Skeletal muscle cell (primary cell): Measurements from ENCODE around the gene WBP11.
"Not testable (repeated sequence)": the region's sequence is repeated elsewhere in the genome, so short reads cannot be mapped to it uniquely, and the experiment has no call there.

Source experiments
- DNase-seq: peaks from one replicate; pipeline ENCODE4 v3.0.0-alpha.2; 2010; ENCODE audit warnings: low read depth
- H3K4me3 ChIP-seq: 2 replicates; pipeline ENCODE4 v1.5.1; 2011; ENCODE audit warnings: low read depth, mild to moderate bottlenecking, control low read depth, low read length, moderate library complexity

WBP11 gene

DNA sequence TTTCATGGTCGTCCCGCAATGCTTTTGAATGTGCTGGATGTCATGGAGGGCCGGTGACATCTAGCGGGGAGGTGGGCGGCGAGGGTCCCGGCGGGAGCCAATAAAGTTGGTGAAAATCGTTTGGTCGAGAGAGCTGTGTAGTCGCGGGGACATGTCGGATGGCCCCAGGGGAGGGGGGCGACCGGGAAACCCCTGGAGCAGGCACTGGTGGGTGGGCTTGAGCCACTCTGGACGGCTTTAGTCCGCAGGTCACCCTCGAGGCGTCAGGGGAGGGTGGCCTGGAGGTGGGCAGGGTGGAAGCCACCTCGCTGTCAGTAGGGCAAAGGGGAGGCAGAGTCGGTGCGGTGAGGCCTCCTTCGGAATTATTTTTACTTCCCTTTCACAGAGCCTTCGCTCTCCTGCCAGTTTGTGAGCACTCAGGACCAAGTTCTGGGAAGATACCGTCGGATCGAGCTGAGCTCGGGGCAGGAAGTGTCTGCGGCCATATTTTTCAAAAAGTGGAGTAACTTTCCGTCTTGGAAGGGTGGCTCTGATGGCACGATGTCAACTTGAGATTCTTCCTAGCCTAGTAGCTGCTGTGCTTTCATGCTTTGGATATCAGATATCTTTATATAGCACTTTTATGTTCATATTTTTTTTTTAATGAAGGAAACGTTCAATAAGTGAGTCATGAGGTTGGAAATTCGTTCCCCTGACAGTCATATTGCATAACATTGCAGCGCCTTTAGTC is 28.2 kb downstream of the WBP11 start:
- peak; percentile 42 for DNase-seq
- H3K4me3 ChIP-seq: peak overlapping the region; percentile 84

DNA sequence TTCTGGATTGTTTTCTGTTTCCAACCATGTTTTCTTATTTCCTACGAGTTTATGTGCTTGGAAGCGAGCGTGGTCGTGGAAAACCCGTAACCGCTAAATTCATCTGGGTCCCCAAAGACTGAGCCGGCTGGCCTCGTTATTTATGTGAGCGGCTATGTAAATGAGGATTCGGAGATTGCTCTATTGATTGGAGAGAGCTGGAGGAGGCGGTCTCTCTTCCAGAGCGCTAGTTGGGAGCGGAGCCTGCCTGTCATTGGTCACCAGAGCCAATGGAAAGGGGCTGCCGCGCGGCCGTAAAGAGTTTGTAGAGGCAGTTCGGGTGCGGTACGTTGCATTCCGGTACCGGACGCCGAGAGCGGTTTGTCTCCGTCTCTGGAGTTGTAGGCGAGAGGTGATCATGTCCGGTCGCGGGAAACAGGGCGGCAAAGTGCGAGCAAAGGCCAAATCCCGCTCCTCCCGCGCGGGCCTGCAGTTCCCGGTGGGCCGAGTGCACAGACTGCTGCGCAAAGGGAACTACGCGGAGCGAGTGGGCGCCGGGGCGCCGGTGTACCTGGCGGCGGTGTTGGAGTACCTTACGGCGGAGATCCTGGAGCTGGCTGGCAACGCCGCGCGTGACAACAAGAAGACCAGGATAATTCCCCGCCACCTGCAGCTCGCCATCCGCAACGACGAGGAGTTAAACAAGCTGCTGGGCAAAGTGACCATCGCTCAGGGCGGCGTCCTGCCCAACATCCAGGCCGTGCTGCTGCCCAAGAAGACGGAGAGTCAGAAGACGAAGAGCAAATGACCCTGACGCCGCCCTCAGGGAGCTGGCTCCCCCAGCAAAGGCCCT is 29.0 kb downstream of the WBP11 start:
- DNase-seq: peak; percentile 80
- peak overlapping the region; percentile 84 for H3K4me3 ChIP-seq

DNA sequence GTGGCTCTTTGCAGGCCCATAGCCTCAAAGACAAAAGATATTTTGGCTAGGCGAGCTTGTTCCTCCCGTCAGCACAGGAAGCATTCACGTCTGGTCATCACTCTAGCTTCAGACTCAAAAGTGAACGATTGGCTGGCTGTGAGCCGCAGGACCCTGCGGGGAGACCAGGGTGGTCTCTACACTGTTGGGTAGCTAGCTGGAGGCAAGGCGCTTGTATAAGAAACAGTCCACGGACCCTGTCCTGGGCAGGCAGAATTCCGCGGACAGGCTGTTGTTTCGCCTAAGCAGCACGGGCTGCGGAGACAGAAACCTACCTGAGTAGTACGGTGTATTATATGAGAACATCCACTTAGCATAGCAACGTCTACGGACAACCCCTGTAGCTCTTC is 29.6 kb downstream of the WBP11 start:
- peak overlapping the region; percentile 84 for H3K4me3 ChIP-seq
- DNase-seq: no peak

DNA sequence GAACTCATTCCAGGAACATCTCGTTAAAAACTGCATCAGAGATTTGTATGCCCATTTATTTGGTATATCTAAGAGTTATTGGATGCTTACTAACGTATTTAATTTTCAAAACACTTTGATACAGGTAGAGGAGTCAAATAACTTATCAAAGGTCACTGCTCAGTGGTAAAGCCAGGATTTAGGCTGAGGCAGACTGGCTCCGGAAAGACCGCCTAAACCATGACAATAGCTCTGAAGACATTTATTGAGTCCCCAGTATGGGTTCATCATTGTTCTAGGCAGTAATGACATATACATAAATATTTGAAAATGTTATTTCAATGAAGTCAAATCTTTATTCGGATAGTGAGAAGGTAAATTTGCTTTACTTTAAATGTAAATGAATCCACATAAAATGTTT is 30.3 kb downstream of the WBP11 start:
- DNase-seq: no peak
- H3K4me3 ChIP-seq: no peak overlapping the region

DNA sequence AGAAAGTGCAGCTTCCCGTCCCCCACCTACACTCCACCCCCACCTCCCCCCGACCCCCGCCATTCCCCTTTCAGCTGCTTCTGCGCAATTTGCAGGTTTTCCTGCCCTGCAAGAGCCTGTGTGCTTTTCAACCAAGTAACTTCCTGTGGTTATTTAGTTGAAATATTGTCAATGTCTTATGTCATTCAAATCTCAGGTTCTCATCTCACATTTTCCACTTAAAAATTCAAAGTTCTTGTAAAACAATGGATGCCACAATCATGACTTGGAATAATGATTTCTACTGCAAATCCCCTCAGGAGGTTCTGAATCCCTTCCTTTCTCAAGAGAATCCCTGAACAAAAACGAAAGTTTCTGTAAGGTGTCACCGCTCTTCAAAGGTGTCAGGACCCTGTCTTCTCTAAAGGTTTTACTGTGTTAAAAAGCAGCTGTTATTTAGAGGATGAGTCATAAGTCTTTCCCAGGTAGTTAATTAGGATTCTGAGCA is 31.6 kb downstream of the WBP11 start:
- DNase-seq: no peak

DNA sequence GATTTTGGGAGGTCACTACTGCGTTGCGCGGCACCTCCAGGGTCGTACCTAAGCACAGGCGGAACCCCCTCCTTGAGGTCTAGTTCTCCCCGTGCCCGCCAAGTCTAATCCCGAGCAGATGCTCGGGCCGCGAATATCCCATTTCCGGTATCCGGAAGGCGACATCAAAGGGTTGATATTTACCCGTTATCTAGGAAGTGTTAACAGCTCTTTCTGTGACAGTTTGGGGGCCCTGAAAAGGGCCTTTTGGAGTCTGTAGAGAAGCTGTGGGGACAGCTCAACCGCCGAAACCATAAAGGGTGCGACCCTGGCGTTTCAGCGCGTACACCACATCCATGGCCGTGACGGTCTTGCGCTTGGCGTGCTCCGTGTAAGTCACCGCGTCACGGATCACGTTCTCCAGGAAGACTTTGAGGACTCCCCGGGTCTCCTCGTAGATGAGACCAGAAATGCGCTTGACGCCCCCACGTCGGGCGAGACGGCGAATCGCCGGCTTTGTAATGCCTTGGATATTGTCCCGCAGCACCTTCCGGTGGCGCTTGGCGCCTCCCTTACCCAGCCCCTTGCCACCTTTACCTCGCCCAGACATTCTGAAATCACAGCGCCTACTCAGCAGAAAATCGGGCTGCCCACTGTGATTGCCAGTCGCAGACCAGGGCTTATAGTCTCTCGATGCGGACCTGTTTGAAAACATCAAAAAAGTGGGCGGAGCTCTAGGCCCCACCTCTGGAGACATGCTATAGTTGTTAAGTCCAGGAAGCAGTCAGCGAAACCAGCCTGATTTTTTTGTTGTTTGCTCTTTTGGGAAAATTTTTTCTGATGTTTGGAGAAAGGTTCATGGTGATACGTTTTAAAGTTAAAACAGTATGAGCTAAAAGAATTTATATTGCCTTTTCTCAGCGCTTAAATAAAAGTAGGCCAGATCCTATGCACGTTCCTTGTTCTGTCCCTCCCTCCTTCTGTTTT is 32.5 kb downstream of the WBP11 start:
- H3K4me3 ChIP-seq: peak overlapping the region; percentile 91
- DNase-seq: peak; percentile 76

More for the DNA sequence above, 31.6 kb downstream of the WBP11 start:
- H3K4me3 ChIP-seq: no peak overlapping the region

DNA sequence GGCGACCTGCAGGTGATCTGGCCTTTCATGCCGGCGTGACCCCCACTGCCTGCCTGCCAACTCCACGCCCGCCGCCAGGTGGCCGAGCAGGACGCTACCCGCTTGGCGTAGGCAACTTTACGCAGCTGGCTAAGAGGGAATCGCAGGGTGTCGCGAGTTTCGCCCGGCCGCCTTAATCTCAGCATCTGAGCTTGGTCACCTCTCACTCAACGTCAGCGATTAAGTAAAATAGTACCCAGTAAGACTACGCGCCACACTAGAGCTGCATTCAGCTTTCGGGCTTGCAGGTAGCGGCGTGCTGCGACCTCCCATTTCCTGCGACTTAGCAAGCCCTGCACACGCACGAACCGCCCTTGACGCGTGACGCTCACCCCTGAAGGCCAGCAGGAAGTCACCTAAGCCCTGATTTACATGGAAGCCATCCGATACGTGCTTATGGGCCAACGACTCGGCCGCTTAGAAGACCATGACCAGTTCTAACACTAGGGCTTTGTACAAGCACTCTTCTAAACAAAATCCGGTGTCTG is 33.2 kb downstream of the WBP11 start:
- DNase-seq: peak; percentile 23
- peak overlapping the region; percentile 91 for H3K4me3 ChIP-seq

DNA sequence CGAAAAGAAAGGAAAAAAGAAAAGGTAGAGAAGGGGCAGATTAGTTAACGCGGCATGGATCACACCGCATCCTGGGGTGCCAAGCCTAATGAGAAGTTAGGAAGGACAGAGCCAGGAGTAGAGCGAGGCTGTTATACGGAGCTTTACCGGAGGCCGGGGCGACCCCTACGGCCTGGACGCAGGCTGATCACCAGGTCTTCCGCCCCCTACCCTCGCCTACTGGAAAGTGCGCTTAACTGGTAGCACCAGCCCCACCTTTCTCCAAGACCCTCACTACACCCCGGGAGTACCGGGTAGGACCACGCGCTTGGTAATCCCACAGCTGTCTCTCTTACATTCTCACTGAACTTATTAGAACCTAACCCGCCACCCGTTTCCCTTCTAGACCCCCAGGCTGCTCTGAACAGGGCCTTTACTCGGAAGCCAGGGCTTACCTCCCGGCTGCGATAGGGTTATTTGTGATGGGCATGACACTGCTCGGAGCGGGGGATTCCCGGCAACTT is 33.8 kb downstream of the WBP11 start:
- peak overlapping the region; percentile 91 for H3K4me3 ChIP-seq
- no peak for DNase-seq

DNA sequence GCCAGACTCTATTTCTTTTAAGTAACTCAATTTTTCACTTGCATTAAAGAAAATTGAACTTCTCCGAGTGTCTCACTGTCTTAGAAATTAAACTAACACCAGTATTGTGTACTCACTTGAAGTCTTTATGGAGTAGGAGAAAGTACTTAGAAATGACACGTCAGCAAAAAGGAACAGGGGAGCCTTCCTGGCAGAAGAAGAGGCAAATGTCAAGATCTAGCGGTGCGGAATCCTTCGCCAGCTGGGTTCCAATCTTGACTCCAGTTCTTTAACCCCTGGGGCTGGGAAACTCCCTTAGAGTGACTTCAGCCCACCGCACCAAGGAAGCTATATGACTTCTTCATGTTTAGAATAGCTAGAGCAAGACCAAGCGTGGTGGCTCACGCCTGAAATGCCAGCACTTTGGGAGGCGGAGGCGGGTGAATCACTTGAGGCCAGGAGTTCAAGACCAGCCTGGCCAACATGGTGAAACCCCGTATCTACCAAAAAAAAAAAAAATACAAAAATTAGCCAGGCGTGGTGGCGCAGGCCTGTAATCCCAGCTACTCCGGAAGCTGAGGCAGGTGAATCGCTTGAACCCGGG is 34.4 kb downstream of the WBP11 start:
- H3K4me3 ChIP-seq: peak overlapping the region; percentile 91
- DNase-seq: no peak

DNA sequence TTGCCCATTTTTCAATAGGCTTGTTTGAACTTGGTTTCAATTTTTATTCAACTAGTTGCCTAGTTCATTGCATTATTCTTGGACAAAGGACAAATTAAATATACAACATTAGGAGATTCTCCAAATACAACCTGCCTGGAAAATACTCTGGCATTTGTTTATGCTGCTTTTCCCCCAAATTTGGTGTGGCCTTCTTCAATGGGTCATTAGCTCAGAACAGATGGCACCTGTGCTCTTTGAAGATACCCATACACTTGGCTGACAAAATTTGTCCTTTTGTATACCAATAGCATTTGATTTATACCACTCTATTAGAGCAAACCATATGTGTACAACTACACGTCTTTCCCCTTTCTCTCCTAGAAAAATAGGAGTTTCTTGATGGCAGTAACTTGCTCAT is 35.7 kb downstream of the WBP11 start:
- H3K4me3 ChIP-seq: no peak overlapping the region
- DNase-seq: no peak

DNA sequence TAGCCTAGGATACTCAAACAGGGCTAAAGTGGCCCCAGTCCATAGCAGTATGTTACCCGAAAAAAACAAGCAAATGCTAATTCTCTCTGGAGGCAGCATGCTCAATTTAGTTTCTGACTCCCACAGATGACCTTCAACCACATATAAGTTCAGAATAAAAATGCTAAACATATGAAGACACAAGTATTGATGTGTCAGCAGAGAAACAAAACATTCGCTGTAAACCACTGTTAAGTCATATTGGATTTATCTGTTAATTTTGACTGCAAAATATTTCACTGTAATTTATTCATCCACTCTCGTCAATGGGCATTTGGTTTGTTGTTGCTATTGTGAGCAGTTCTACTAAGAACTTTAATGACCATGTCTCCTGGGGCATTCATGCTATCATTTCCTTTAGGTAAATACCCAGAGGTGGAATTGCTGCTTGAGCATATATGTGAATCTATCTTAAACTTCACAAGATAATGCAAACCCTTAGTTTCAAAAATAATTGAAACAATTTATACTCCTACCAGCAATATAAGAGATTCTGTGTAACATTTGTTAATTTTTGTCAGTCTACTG is 36.5 kb downstream of the WBP11 start:
- no peak for DNase-seq
- H3K4me3 ChIP-seq: no peak overlapping the region

DNA sequence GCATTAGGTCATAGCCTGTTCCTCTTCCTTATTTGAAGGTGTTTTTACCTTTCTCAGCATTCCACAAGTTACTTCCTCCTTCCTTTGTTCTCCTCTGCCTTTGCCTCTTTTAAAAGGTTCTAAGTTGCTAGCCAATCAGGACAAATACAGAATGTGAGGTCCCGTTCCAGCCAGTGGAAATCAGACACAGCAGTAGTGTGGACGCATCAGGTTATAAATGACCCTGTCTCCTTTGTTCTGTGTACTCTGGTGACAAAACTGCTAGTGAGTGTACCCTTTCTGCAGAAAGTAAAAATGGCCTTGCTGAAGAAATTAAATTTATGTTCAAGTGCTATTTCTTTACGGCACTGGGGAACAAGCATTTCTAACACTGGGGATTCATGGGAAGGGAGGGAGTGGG is 37.3 kb downstream of the WBP11 start:
- not testable (repeated sequence) for H3K4me3 ChIP-seq, DNase-seq

DNA sequence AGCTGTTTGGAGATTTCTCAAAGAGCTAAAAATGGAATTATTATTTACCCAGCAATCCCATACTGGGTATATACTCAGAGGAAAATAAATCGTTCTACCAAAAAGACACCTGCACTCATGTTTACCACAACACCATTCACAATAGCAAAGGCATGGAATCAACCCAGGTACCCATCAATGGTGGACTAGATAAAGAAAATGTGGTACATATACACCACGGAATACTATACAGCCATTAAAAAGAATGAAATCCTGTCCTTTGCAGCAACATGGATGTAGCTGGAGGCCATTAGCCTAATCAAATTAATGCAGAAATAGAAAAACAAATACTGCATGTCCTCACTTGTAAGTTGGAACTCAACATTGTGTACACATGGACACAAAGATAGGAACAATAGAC is 37.9 kb downstream of the WBP11 start:
- DNase-seq: no peak
- no peak overlapping the region for H3K4me3 ChIP-seq

DNA sequence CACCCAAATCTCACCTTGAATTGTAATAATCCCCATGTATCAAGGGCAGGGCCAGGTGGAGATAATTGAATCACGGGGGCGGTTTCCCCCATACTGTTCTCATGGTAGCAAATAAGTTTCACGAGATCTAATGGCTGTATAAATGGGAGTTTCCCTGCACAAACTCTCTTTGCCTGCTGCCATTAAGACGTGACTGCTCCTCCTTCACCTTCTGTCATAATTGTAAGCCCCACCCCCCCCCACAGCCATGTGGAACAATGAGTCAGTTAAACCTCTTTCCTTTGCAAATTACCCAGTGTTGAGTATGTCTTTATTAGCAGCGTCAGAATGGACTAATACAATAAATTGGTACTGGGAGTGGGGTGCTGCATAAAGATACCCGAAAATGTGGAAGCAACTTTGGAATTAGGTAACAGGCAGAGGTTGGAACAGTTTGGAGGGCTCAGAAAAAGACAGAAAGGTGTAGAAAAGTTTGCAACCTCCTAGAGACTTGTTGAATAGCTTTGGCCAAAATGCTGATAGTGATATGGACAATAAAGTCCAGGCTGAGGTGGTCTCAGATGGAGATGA is 43.5 kb downstream of the WBP11 start:
- H3K4me3 ChIP-seq, DNase-seq: not testable (repeated sequence)

DNA sequence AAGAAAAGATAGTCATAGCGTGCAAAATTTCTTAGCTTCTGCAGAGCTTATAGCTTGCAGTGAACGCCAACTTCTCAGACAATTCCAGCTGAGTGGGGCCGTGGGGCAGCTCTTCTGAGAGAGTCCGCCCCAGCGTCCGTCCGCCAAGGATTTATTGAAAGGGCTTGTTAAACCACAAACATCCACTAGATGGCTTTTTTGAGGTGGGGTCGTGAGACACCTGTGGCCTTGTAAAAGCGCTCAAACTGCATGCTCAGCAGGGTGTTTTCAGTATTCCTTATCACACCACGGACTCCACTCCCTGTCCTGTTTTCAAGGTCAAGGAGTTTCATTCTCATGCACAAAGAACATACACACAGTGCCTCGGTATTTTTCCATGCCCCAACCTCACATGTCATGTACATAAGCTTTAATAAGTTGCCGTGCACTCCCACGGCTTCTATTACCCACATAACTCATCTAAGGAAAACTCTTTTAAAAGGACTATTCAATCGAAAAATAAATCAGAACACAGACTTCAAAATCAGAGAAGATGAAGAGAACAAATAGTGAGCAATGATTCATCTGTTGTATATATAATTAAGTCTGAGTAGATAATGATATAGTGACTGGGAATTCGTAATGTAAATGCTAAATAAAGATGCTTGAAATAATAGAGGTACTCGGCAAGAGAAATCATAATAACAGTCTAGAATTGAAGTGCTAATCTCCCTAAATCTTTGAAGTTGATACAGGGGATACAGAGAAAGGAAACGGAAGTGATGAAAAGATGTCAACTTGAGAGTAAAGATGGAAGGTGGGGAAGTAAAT is 46.7 kb downstream of the WBP11 start:
- no peak for DNase-seq
- no peak overlapping the region for H3K4me3 ChIP-seq

DNA sequence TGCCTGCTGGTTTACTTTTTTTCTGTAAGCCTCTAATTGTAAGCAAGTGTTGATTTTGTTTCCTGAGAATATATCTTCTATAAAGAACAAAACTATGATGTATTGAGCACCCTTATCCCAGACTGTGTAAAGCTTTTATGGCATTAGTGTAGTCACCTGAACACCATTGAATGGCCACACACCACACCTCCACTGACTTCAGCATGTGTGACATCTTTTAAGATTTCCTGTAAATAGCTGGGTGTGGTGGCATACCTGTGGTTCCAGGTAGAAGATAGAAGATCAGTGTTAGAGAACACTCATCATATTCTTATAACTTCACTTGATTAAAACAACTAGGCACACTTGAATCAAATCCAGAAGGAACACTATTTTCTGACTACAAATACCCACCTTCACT is 51.3 kb downstream of the WBP11 start:
- no peak overlapping the region for H3K4me3 ChIP-seq
- no peak for DNase-seq

DNA sequence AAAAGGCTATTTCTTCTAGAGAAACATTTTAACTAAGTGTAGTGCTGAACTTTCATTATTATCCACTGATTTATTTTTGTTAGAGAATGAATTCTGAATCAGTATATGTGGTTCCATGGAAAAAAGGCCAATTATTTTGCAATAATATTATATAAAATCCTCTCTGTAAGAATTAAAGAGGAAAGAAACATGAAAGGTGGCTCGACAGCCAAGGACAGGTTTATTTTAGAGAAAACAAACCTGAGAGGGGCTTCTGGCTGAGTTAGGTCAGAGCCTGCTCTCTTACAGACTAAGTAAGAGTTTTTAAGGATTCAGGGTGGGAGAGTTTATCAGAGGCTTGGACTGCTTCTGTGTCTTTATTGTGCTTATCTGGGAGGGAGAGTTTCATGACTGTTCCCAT is 60.2 kb downstream of the WBP11 start:
- DNase-seq: no peak
- no peak overlapping the region for H3K4me3 ChIP-seq
